H1 (cell line): ENCODE results near the gene RAMP3. TPM values are rescaled to one million over a fixed set of nuclear protein-coding genes. Genes with fewer than 3 reads are reported as not detected.

Experiments
- CTCF ChIA-PET: fragments of 300-600 bp; sonication (Branson Sonifier 250); formaldehyde crosslinking; loops from one replicate; lab custom pipeline; 2021; ENCODE audit not compliant: partially characterized antibody; lab: Charles Lee
- POLR2A ChIA-PET: fragments of 300-600 bp; sonication (Branson Sonifier 250); formaldehyde crosslinking; loops from one replicate; lab custom pipeline; 2021; ENCODE audit warnings: inconsistent platforms; ENCODE audit not compliant: partially characterized antibody; lab: Charles Lee
- DNase-seq, 2 experiments: peaks; one replicate each; pipeline versions ENCODE4 v3.0.0 to v3.0.0-alpha.2; 2010 to 2022; ENCODE audit warnings: low spot score in 2 of 2, low read depth in 1 of 2, mixed read lengths in 1 of 2
- FAIRE-seq: peaks from 2 replicates; lab custom pipeline; 2011; peaks lifted over from hg19 to GRCh38; lab: Jason Lieb, UNC
- H2AFZ ChIP-seq: 2 replicates; pipeline ENCODE4 v1.8.1; 2012; ENCODE audit warnings: low read length, inconsistent platforms
- H2AK5ac ChIP-seq: 2 replicates; pipeline ENCODE4 v1.6.1; 2013; ENCODE audit warnings: low read depth, low read length
- H2BK120ac ChIP-seq: replicated peaks from 2 replicates; pipeline ENCODE3; 2013; ENCODE audit warnings: low read depth, low read length, inconsistent platforms
- H2BK12ac ChIP-seq: 2 replicates; pipeline ENCODE4 v1.6.1; 2013; ENCODE audit warnings: low read depth, low read length
- H2BK15ac ChIP-seq: 2 replicates; pipeline ENCODE4 v1.6.1; 2013; ENCODE audit warnings: low read length
- H2BK20ac ChIP-seq: 2 replicates; pipeline ENCODE4 v1.6.1; 2013; ENCODE audit warnings: low read length
- H2BK5ac ChIP-seq: 2 replicates; pipeline ENCODE4 v1.6.1; 2013; ENCODE audit warnings: low read depth, low read length
- H3K14ac ChIP-seq: 2 replicates; pipeline ENCODE4 v1.6.1; 2013; ENCODE audit warnings: inconsistent platforms; ENCODE audit not compliant: insufficient read length
- H3K18ac ChIP-seq: 2 replicates; pipeline ENCODE4 v1.6.1; 2013; ENCODE audit warnings: low read length; ENCODE audit errors: extremely low read depth
- H3K23ac ChIP-seq: 2 replicates; pipeline ENCODE4 v1.6.1; 2013; ENCODE audit warnings: inconsistent platforms; ENCODE audit not compliant: insufficient read length
- H3K23me2 ChIP-seq: 2 replicates; pipeline ENCODE4 v1.6.1; 2013; ENCODE audit warnings: low read depth, low read length
- H3K27ac ChIP-seq: 2 replicates; pipeline ENCODE4 v1.6.1; 2011; ENCODE audit warnings: low read depth, low read length, inconsistent platforms
- H3K27me3 ChIP-seq, 4 experiments: replicated peaks in 1 of 4; 1 replicate in 1 of 4; 2 replicates in 3 of 4; pipeline versions ENCODE4 v1.6.1 to v1.8.1; 2011 to 2013; ENCODE audit warnings: low read length in 3 of 4, mild to moderate bottlenecking in 3 of 4, inconsistent platforms in 2 of 4, mixed read lengths in 2 of 4, moderate library complexity in 1 of 4; ENCODE audit not compliant: control insufficient read depth in 3 of 4, insufficient read depth in 3 of 4; ENCODE audit errors: extremely low read depth in 1 of 4
- H3K36me3 ChIP-seq, 4 experiments: 2 replicates each; pipeline versions ENCODE4 v1.6.1 to v1.8.1; 2011 to 2013; ENCODE audit warnings: mild to moderate bottlenecking in 4 of 4, low read length in 3 of 4, moderate library complexity in 2 of 4, control low read depth in 1 of 4, inconsistent platforms in 1 of 4; ENCODE audit not compliant: insufficient read depth in 4 of 4, control insufficient read depth in 2 of 4
- H3K4ac ChIP-seq: replicated peaks from 2 replicates; pipeline ENCODE3; 2013; ENCODE audit warnings: low read length, low read depth, mixed read lengths, inconsistent platforms; ENCODE audit not compliant: insufficient read length
- H3K4me1 ChIP-seq, 4 experiments: replicated peaks in 1 of 4; 1 replicate in 1 of 4; 2 replicates in 3 of 4; pipeline versions ENCODE4 v1.6.1 to v1.8.1; 2011 to 2013; ENCODE audit warnings: low read length in 3 of 4, inconsistent platforms in 2 of 4, mixed read lengths in 1 of 4; ENCODE audit not compliant: insufficient read depth in 4 of 4, control insufficient read depth in 3 of 4
- H3K4me2 ChIP-seq, 2 experiments: 2 replicates each; pipeline versions ENCODE4 v1.6.1 to v1.8.1; 2011 to 2013; ENCODE audit warnings: low read depth in 2 of 2, low read length in 2 of 2, control low read depth in 1 of 2, inconsistent platforms in 1 of 2, mild to moderate bottlenecking in 1 of 2; ENCODE audit not compliant: insufficient read depth in 1 of 2
- H3K4me3 ChIP-seq, 4 experiments: fragments of 200-600, 300-600 bp in 1 of 4; sonication (generic), shearing (Covaris generic), sonication (Bioruptor Twin) in 1 of 4; 2 replicates each; pipeline versions ENCODE4 v1.5.1 to v1.8.1; 2011 to 2016; ENCODE audit warnings: low read length in 4 of 4, low read depth in 3 of 4, control low read depth in 2 of 4, inconsistent platforms in 2 of 4, mild to moderate bottlenecking in 2 of 4, mixed read lengths in 1 of 4, moderate library complexity in 1 of 4; ENCODE audit not compliant: insufficient read depth in 2 of 4; ENCODE audit errors: extremely low read depth in 1 of 4
- H3K56ac ChIP-seq: replicated peaks from 2 replicates; pipeline ENCODE3; 2013; ENCODE audit warnings: low read depth, mild to moderate bottlenecking, mixed read lengths, low read length, inconsistent platforms; ENCODE audit not compliant: insufficient read length
- H3K79me1 ChIP-seq: 2 replicates; pipeline ENCODE4 v1.6.1; 2013; ENCODE audit warnings: low read depth, low read length, control low read depth
- H3K79me2 ChIP-seq, 2 experiments: 2 replicates each; pipeline versions ENCODE4 v1.6.1 to v1.8.1; 2012 to 2013; ENCODE audit warnings: low read length in 2 of 2, mild to moderate bottlenecking in 2 of 2, inconsistent platforms in 1 of 2; ENCODE audit not compliant: insufficient read depth in 2 of 2, control insufficient read depth in 1 of 2
- H3K9ac ChIP-seq, 4 experiments: replicated peaks in 1 of 4; 1 replicate in 1 of 4; 2 replicates in 3 of 4; pipeline versions ENCODE4 v1.6.1 to v1.8.1; 2011 to 2013; ENCODE audit warnings: low read depth in 3 of 4, low read length in 3 of 4, control low read depth in 2 of 4, mild to moderate bottlenecking in 2 of 4, moderate library complexity in 2 of 4, inconsistent platforms in 1 of 4; ENCODE audit errors: extremely low read depth in 1 of 4
- H3K9me3 ChIP-seq, 2 experiments: 2 replicates each; pipeline versions ENCODE4 v1.6.1 to v1.8.1; 2012 to 2013; ENCODE audit warnings: mild to moderate bottlenecking in 2 of 2, moderate library complexity in 2 of 2, control low read depth in 1 of 2, inconsistent platforms in 1 of 2, low read depth in 1 of 2, low read length in 1 of 2, mixed read lengths in 1 of 2; ENCODE audit not compliant: insufficient read depth in 2 of 2
- H4K20me1 ChIP-seq, 2 experiments: replicated peaks in 1 of 2; 2 replicates each; pipeline versions ENCODE3 to v1.8.1; 2011 to 2013; ENCODE audit warnings: inconsistent platforms in 2 of 2, low read length in 2 of 2, mild to moderate bottlenecking in 1 of 2; ENCODE audit not compliant: insufficient read depth in 2 of 2, control insufficient read depth in 1 of 2
- H4K5ac ChIP-seq: 2 replicates; pipeline ENCODE4 v1.6.1; 2013; ENCODE audit warnings: low read length, low read depth, mixed read lengths, inconsistent platforms; ENCODE audit not compliant: insufficient read length
- H4K8ac ChIP-seq: 2 replicates; pipeline ENCODE4 v1.8.0; 2013; ENCODE audit warnings: mild to moderate bottlenecking, moderate library complexity, low read length, inconsistent platforms; ENCODE audit not compliant: insufficient read depth; ENCODE audit errors: extremely low read depth
- H4K91ac ChIP-seq: replicated peaks from 2 replicates; pipeline ENCODE3; 2013; ENCODE audit warnings: low read length, mixed read lengths, inconsistent platforms; ENCODE audit not compliant: insufficient read length
- POLR2AphosphoS5 ChIP-seq: IDR thresholded peaks from 2 replicates; pipeline ENCODE4 v1.6.1; 2011; ENCODE audit warnings: low read depth, low read length
- TAF1 ChIP-seq: IDR thresholded peaks from 2 replicates; pipeline ENCODE4 v1.6.1; 2011; ENCODE audit warnings: mild to moderate bottlenecking, low read depth, low read length
- WGBS, 2 experiments: shearing (Covaris generic) in 1 of 2; methylation state at CpG; one replicate each; pipeline versions ENCODE4 v1.1.6 to v1.1.7; 2013 to 2015; ENCODE audit warnings: low lambda C conversion rate in 2 of 2, mixed read lengths in 2 of 2, inconsistent platforms in 1 of 2, low coverage in 1 of 2, missing lambda C conversion rate in 1 of 2; ENCODE audit not compliant: insufficient replicate concordance in 2 of 2, insufficient coverage in 1 of 2, insufficient read length in 1 of 2; ENCODE audit errors: extremely low coverage in 1 of 2, missing lambda C conversion rate in 1 of 2; 5-methylcytosine and 5-hydroxymethylcytosine counted together
- polyA plus RNA-seq, 7 experiments: library from polyadenylated mRNA; depleted of rRNA in 3 of 7; stranded (reverse) in 5 of 7; unstranded in 2 of 7; fragments of >200 nt in 5 of 7; fragments of 200-250 nt in 2 of 7; gene quantifications; 1 replicate in 5 of 7; 2 replicates in 1 of 7; 4 replicates in 1 of 7; pipeline versions ENCODE4 v1.2.1 to v1.2.3, GENCODE V29; 2011 to 2013; ENCODE audit warnings: missing spikeins in 2 of 7, mixed read lengths in 2 of 7
- total RNA-seq: library from RNA; stranded (reverse); fragmentation: NEBNext Ultra II Directional; extraction: Animal tissue kit (Norgen Biotek cat#: 25700); gene quantifications from 2 replicates; pipeline ENCODE4 v1.2.1, GENCODE V29; 2021

Gene RAMP3
- total and polyA plus RNA-seq, 2 of the 8 experiments (the other 6 are each of a cell fraction or from before 2014, with no cell fraction given): 0.88 to 0.98 TPM

DNA sequence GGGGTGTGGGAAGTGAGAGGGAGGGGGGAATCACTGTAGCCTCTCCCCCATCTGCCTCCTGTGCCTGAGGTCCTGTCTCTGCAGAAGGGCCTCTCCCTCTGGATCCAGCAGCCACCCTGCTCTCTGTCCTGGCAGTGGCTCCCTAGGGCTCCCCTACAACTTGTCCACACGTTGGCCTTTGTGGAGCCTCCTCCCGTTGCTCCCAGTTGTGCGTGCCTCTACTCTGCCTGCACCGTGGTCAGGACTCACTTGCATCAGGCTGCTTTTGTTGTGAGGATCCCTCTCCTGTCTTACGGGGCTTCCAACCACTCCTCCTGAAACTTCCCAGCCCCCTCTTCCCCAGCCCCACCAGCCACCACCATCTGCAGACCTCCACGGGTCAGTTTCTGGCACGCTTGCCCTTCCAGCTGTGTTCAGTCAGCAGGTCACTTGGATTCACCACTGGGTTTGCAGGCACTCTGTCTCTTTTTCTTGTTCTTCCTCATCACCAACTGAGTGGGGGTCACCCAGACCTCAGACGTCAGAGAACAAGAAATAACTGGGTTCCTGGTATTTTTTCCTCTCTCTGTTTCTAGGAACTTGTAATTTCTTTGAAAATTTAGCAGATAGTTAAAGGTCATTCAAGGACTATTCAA is 62.3 kb downstream of the RAMP3 start:
- TF ChIP-seq TAF1 (no peak), POLR2AphosphoS5 (no peak)
- no peak for DNase-seq

More for the DNA sequence above, 62.3 kb downstream of the RAMP3 start:
- no peaks in the 10 kb centered on the region for H3K79me2 ChIP-seq
- no peak overlapping the region for H3K4me3 ChIP-seq
- H3K27me3 ChIP-seq: no peaks in the 10 kb centered on the region
- H3K23ac ChIP-seq: no peak overlapping the region
- no peak overlapping the region for H4K91ac ChIP-seq
- no peak overlapping the region for H4K5ac ChIP-seq
- H4K20me1 ChIP-seq: no peaks in the 10 kb centered on the region
- H2BK5ac ChIP-seq: no peak overlapping the region
- H2BK12ac ChIP-seq: no peak overlapping the region
- no peak overlapping the region for H3K9ac ChIP-seq
- H3K14ac ChIP-seq: no peak overlapping the region
- no peak overlapping the region for H2BK15ac ChIP-seq
- H3K36me3 ChIP-seq: no peaks in the 10 kb centered on the region
- H2BK20ac ChIP-seq: no peak overlapping the region
- H3K27ac ChIP-seq: no peak overlapping the region
- no peak overlapping the region; the same call in 1 of the 2 replicates for H3K18ac ChIP-seq
- H3K4ac ChIP-seq: no peak overlapping the region
- H2AK5ac ChIP-seq: no peak overlapping the region
- 86% methylated on average over 4 of the region's 8 CpGs; no CpG with 5 or more reads in 1 of the 2 experiments for WGBS, 2 experiments
- H3K56ac ChIP-seq: no peak overlapping the region
- H3K4me1 ChIP-seq: no peaks in the 10 kb centered on the region; a peak in 1 of 7 replicates
- H3K9me3 ChIP-seq: no peaks in the 10 kb centered on the region
- ChIA-PET CTCF (interaction anchor here (1.0 to 5.4 kb wide), 5 partner anchors 9 to 84 kb away, joined by 3 to 29 read pairs (median 6); partner anchors contain the start of gene RAMP3), POLR2A (no interaction called here)
- no peak for FAIRE-seq
- H2AFZ ChIP-seq: no peak overlapping the region
- no peak overlapping the region for H2BK120ac ChIP-seq
- no peaks in the 10 kb centered on the region for H3K23me2 ChIP-seq
- H3K79me1 ChIP-seq: no peaks in the 10 kb centered on the region
- no peak overlapping the region for H4K8ac ChIP-seq
- no peak overlapping the region for H3K4me2 ChIP-seq
